Skeletal muscle tissue (tissue), 4 donors: Measurements from ENCODE around the gene LRRC25. TPM values are rescaled to one million over a fixed set of nuclear protein-coding genes. Genes with fewer than 3 reads are reported as not detected.

Experiments used
- H3K27ac ChIP-seq: one replicate; pipeline ENCODE4 v1.7.0; 2013; ENCODE audit warnings: mild to moderate bottlenecking, low read depth, low read length, inconsistent platforms
- H3K27me3 ChIP-seq, 3 donors: one replicate each; pipeline ENCODE4 v1.7.0; 2013; ENCODE audit warnings: low read length in 3 of 3; ENCODE audit not compliant: control insufficient read depth in 3 of 3, insufficient read depth in 3 of 3
- H3K36me3 ChIP-seq, 3 donors: one replicate each; pipeline ENCODE4 v1.7.0; 2013; ENCODE audit warnings: low read length in 3 of 3; ENCODE audit not compliant: control insufficient read depth in 3 of 3, insufficient read depth in 3 of 3
- H3K4me1 ChIP-seq, 3 donors: one replicate each; pipeline ENCODE4 v1.7.0; 2013; ENCODE audit warnings: low read length in 3 of 3, mild to moderate bottlenecking in 3 of 3; ENCODE audit not compliant: control insufficient read depth in 3 of 3, insufficient read depth in 3 of 3
- H3K4me3 ChIP-seq, 3 donors: one replicate each; pipeline ENCODE4 v1.7.0; 2013; ENCODE audit warnings: low read length in 3 of 3
- H3K9ac ChIP-seq, 3 donors: one replicate each; pipeline ENCODE4 v1.7.0; 2013; ENCODE audit warnings: low read length in 3 of 3, mild to moderate bottlenecking in 3 of 3, moderate library complexity in 2 of 3, low read depth in 1 of 3
- H3K9me3 ChIP-seq, 3 donors: one replicate each; pipeline ENCODE4 v1.7.0; 2013; ENCODE audit warnings: low read length in 3 of 3; ENCODE audit not compliant: control insufficient read depth in 3 of 3
- total RNA-seq: library from RNA; depleted of rRNA; stranded (reverse); fragments of >200 nt; gene quantifications from one replicate; pipeline ENCODE4 v1.2.3, GENCODE V29; 2014
- donor health status: Osteomylitis.

LRRC25 gene
- total RNA-seq, 1 donor from 2014 or later, result 2.1 TPM

- H3K9ac ChIP-seq, result no peak overlapping the region
- peaks cover 0 to 2% (median 0%) of the 10 kb centered on the region in 3 donors for H3K36me3 ChIP-seq
- H3K4me1 ChIP-seq, result peaks cover 13 to 41% (median 21%) of the 10 kb centered on the region in 3 donors
- H3K27me3 ChIP-seq, result peaks cover 0 to 19% (median 8%) of the 10 kb centered on the region in 3 donors
- no peaks in the 10 kb centered on the region for H3K9me3 ChIP-seq
- no peak overlapping the region for H3K27ac ChIP-seq
- peak overlapping the region; percentile 29 to 36 (median 30) for H3K4me3 ChIP-seq
These were observed 39.5 kb upstream of the LRRC25 start for GRCh38 chr19:18436671-18437490.

- Histone ChIP-seq H3K27me3 (peaks cover 0 to 19% (median 8%) of the 10 kb centered on the region in 3 donors), H3K4me1 (peaks cover 13 to 41% (median 21%) of the 10 kb centered on the region in 3 donors), H3K9me3 (no peaks in the 10 kb centered on the region), H3K27ac (no peak overlapping the region), H3K36me3 (peaks cover 0 to 2% (median 0%) of the 10 kb centered on the region in 3 donors), H3K4me3 (peak overlapping the region in 1 of 3 donors; percentile 29), H3K9ac (no peak overlapping the region)
These were observed 38.6 kb upstream of the LRRC25 start for GRCh38 chr19:18435842-18436670.

GRCh38 chr19:18435178-18435841 lies 37.9 kb upstream of the LRRC25 start:
- Histone ChIP-seq H3K4me1 (peaks cover 13 to 41% (median 21%) of the 10 kb centered on the region in 3 donors), H3K27me3 (peaks cover 0 to 19% (median 8%) of the 10 kb centered on the region in 3 donors), H3K36me3 (peaks cover 0 to 2% (median 0%) of the 10 kb centered on the region in 3 donors), H3K9me3 (no peaks in the 10 kb centered on the region), H3K27ac (no peak overlapping the region), H3K4me3 (no peak overlapping the region), H3K9ac (no peak overlapping the region)

GRCh38 chr19:18434411-18435175 lies 37.2 kb upstream of the LRRC25 start:
- H3K36me3 ChIP-seq, result peaks cover 0 to 2% (median 0%) of the 10 kb centered on the region in 3 donors
- peaks cover 15 to 39% (median 24%) of the 10 kb centered on the region in 3 donors for H3K4me1 ChIP-seq
- no peaks in the 10 kb centered on the region for H3K9me3 ChIP-seq
- H3K27me3 ChIP-seq, result peaks cover 0 to 18% (median 8%) of the 10 kb centered on the region in 3 donors
- no peak overlapping the region for H3K27ac ChIP-seq
- H3K4me3 ChIP-seq, result no peak overlapping the region
- H3K9ac ChIP-seq, result no peak overlapping the region

- Histone ChIP-seq H3K4me1 (peaks cover 11 to 31% (median 23%) of the 10 kb centered on the region in 3 donors), H3K27me3 (peaks cover 0 to 11% (median under 1%) of the 10 kb centered on the region in 3 donors), H3K9me3 (no peaks in the 10 kb centered on the region), H3K36me3 (peaks cover 0 to 2% (median 0%) of the 10 kb centered on the region in 3 donors), H3K9ac (no peak overlapping the region), H3K4me3 (no peak overlapping the region), H3K27ac (no peak overlapping the region)
These were observed 36.4 kb upstream of the LRRC25 start for GRCh38 chr19:18433735-18434398.

- Histone ChIP-seq H3K36me3 (peaks cover 0 to 2% (median 0%) of the 10 kb centered on the region in 3 donors), H3K4me3 (peak overlapping the region in 1 of 3 donors; percentile 22), H3K4me1 (peaks cover 4 to 24% (median 16%) of the 10 kb centered on the region in 3 donors), H3K27me3 (peaks cover 0 to 4% (median 0%) of the 10 kb centered on the region in 3 donors), H3K9me3 (no peaks in the 10 kb centered on the region), H3K9ac (no peak overlapping the region), H3K27ac (no peak overlapping the region)
These were observed 35.7 kb upstream of the LRRC25 start for GRCh38 chr19:18433015-18433691.

- Histone ChIP-seq H3K9me3 (no peaks in the 10 kb centered on the region), H3K27ac (no peak overlapping the region), H3K4me3 (no peak overlapping the region), H3K9ac (no peak overlapping the region), H3K27me3 (peaks cover 0 to 4% (median 0%) of the 10 kb centered on the region in 3 donors), H3K4me1 (peaks cover 3 to 19% (median 12%) of the 10 kb centered on the region in 3 donors), H3K36me3 (peaks cover 0 to 2% (median 0%) of the 10 kb centered on the region in 3 donors)
These were observed 35.0 kb upstream of the LRRC25 start for GRCh38 chr19:18432275-18433014.
